ENCODE data around the gene B3GALT5. TPM values are rescaled to one million over a fixed set of nuclear protein-coding genes. Genes with fewer than 3 reads are reported as not detected.

B3GALT5 gene
- total and polyA plus RNA-seq, 8 donors: 0.12 to 8.3 (median 2.7) TPM; not detected in 1

- intact Hi-C loops (cut with DNase I; ENCODE audit: low total_unique reads): no loop called here
These were observed 98.1 kb downstream of the B3GALT5 start for GRCh38 chr21:39710866-39711265.

GRCh38 chr21:39712273-39712672, 99.5 kb downstream of the B3GALT5 start:
- no peak for TF ChIP-seq POLR2A (IDR thresholded peaks at IDR 0.05)
- TF ChIP-seq POLR2AphosphoS5 (IDR thresholded peaks at IDR 0.05): no peak
- no peak for TF ChIP-seq CTCF (IDR thresholded peaks at IDR 0.05)
- TF ChIP-seq EP300 (IDR thresholded peaks at IDR 0.05): no peak
- WGBS, 5 donors: 82 to 91% (median 90%) methylated on average over 7 of the region's 7 CpGs
- Histone ChIP-seq H3K4me3 (no peak overlapping the region), H3K27ac (no peak overlapping the region), H3K9me3 (no peaks in the 10 kb centered on the region), H3K36me3 (no peaks in the 10 kb centered on the region), H3K4me1 (no peaks in the 10 kb centered on the region), H3K27me3 (no peaks in the 10 kb centered on the region)
- DNase-seq: no peak
- intact Hi-C loops (cut with DNase I; ENCODE audit: low total_unique reads): no loop called here

More at GRCh38 chr21:39710866-39711265, 98.1 kb downstream of the B3GALT5 start:
- H3K27ac ChIP-seq: no peak overlapping the region
- DNase-seq: no peak
- no peak for TF ChIP-seq EP300 (IDR thresholded peaks at IDR 0.05)
- TF ChIP-seq CTCF (IDR thresholded peaks at IDR 0.05): no peak
- no peak for TF ChIP-seq POLR2A (IDR thresholded peaks at IDR 0.05)
- no peak for TF ChIP-seq POLR2AphosphoS5 (IDR thresholded peaks at IDR 0.05)
- H3K36me3 ChIP-seq: no peaks in the 10 kb centered on the region
- no peak overlapping the region for H3K4me3 ChIP-seq
- no peaks in the 10 kb centered on the region for H3K9me3 ChIP-seq
- 82 to 91% (median 90%) methylated on average over 6 to 8 of the region's 8 CpGs for WGBS, 5 donors
- H3K4me1 ChIP-seq: no peaks in the 10 kb centered on the region
- no peaks in the 10 kb centered on the region for H3K27me3 ChIP-seq

DNA sequence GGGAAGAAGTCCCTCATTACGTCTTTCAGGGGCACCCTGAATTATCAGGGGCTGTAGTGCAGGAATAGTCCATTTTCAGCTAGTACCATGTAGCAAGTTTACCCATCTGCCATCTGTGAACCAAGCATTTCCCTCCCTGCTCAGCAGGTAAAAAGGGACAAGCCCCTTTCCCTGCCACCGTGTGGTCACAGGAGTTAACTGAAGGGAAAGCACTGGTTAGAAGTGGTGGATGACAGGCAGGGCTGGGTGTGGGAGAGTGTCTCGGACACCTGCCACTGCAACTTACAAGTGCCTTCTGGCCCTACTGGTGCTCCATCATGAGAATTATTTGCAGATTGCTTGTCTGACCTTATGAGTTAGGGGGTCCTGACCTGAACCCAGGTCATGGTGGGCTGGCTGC, 100.2 kb downstream of the B3GALT5 start:
- Histone ChIP-seq H3K36me3 (no peaks in the 10 kb centered on the region), H3K4me1 (no peaks in the 10 kb centered on the region), H3K27ac (no peak overlapping the region), H3K27me3 (no peaks in the 10 kb centered on the region), H3K9me3 (no peaks in the 10 kb centered on the region), H3K4me3 (no peak overlapping the region)
- intact Hi-C loops (cut with DNase I; ENCODE audit: low total_unique reads): no loop called here
- DNase-seq: peak in 1 of 2 donors; percentile 46
- no peak for TF ChIP-seq POLR2A (IDR thresholded peaks at IDR 0.05)
- no peak for TF ChIP-seq EP300 (IDR thresholded peaks at IDR 0.05)
- no peak for TF ChIP-seq CTCF (IDR thresholded peaks at IDR 0.05)
- no peak for TF ChIP-seq POLR2AphosphoS5 (IDR thresholded peaks at IDR 0.05)
- WGBS, 5 donors: 44 to 69% (median 67%) methylated on average over 2 to 3 of the region's 3 CpGs

GRCh38 chr21:39713905-39714304, 101.2 kb downstream of the B3GALT5 start:
- Histone ChIP-seq H3K36me3 (no peaks in the 10 kb centered on the region), H3K27ac (no peak overlapping the region), H3K4me1 (no peaks in the 10 kb centered on the region), H3K9me3 (no peaks in the 10 kb centered on the region), H3K4me3 (no peak overlapping the region), H3K27me3 (peaks cover 0 to 9% (median 0%) of the 10 kb centered on the region in 3 donors)
- TF ChIP-seq POLR2A (IDR thresholded peaks at IDR 0.05) (no peak), CTCF (IDR thresholded peaks at IDR 0.05) (no peak), EP300 (IDR thresholded peaks at IDR 0.05) (no peak), POLR2AphosphoS5 (IDR thresholded peaks at IDR 0.05) (no peak)
- peak in 1 of 2 donors; percentile 11 for DNase-seq
- intact Hi-C loops (cut with DNase I; ENCODE audit: low total_unique reads): no loop called here
- WGBS, 5 donors: 81 to 88% (median 84%) methylated on average over 7 of the region's 7 CpGs
